Loucy (cell line): ENCODE measurements around the gene PI4KA.

Source experiments
- H2AFZ ChIP-seq: fragments of 200-600 bp; sonication (generic); 2 replicates; pipeline ENCODE4 v1.6.0; 2016; ENCODE audit warnings: antibody characterized with exemption, mild to moderate bottlenecking, low read length, moderate library complexity
- H3F3A ChIP-seq: fragments of 200-600 bp; 2 replicates; pipeline ENCODE4 v1.6.0; 2016; ENCODE audit warnings: antibody characterized with exemption, low read depth, mild to moderate bottlenecking
- H3K27me3 ChIP-seq: fragments of 200-600 bp; sonication (generic); 2 replicates; pipeline ENCODE4 v1.6.1; 2014; ENCODE audit warnings: low read length, mild to moderate bottlenecking; ENCODE audit not compliant: insufficient read depth, poor library complexity, severe bottlenecking
- H3K36me3 ChIP-seq: fragments of 200-600 bp; sonication (generic); 2 replicates; pipeline ENCODE4 v1.6.1; 2016; ENCODE audit warnings: low read length; ENCODE audit not compliant: insufficient read depth
- H3K4me1 ChIP-seq: fragments of 200-600 bp; sonication (generic); 2 replicates; pipeline ENCODE4 v1.5.1; 2014; ENCODE audit warnings: low read length, mild to moderate bottlenecking; ENCODE audit not compliant: insufficient read depth, poor library complexity, severe bottlenecking
- H3K4me2 ChIP-seq: fragments of 200-600 bp; sonication (generic); 2 replicates; pipeline ENCODE4 v1.6.0; 2014; ENCODE audit warnings: antibody characterized with exemption, low read length, low read depth, mild to moderate bottlenecking; ENCODE audit not compliant: poor library complexity, severe bottlenecking
- H3K4me3 ChIP-seq: fragments of 200-600 bp; sonication (generic); 2 replicates; pipeline ENCODE4 v1.5.1; 2014; ENCODE audit warnings: low read length, mild to moderate bottlenecking, mixed read lengths; ENCODE audit not compliant: poor library complexity, severe bottlenecking
- H3K79me2 ChIP-seq: fragments of 200-600 bp; sonication (generic); 2 replicates; pipeline ENCODE4 v1.6.1; 2014; ENCODE audit warnings: low read length; ENCODE audit not compliant: insufficient read depth
- H3K9ac ChIP-seq: fragments of 200-600 bp; sonication (generic); 2 replicates; pipeline ENCODE4 v1.6.0; 2014; ENCODE audit warnings: mild to moderate bottlenecking, low read depth, low read length, moderate library complexity; ENCODE audit not compliant: poor library complexity, severe bottlenecking
- H3K9me2 ChIP-seq: fragments of 200-600 bp; sonication (generic); replicated peaks from 2 replicates; pipeline ENCODE4 v1.6.1; 2016; ENCODE audit warnings: low read depth, low read length, mixed read lengths
- H3K9me3 ChIP-seq: fragments of 200-600 bp; sonication (generic); 2 replicates; pipeline ENCODE4 v1.6.1; 2014; ENCODE audit warnings: mild to moderate bottlenecking, antibody characterized with exemption, low read length, low read depth; ENCODE audit not compliant: insufficient read depth
- H4K20me1 ChIP-seq: fragments of 200-600 bp; sonication (generic); 2 replicates; pipeline ENCODE4 v1.6.0; 2014; ENCODE audit warnings: antibody characterized with exemption, low read length, mild to moderate bottlenecking; ENCODE audit not compliant: insufficient read depth, poor library complexity, severe bottlenecking
- CTCF ChIP-seq: fragments of 200-600 bp; sonication (generic); conservative IDR thresholded peaks from 2 replicates; pipeline ENCODE4 v1.5.1; 2014; ENCODE audit warnings: mild to moderate bottlenecking, antibody characterized with exemption, low read length
- EZH2phosphoT487 ChIP-seq: fragments of 200-600 bp; IDR thresholded peaks from 2 replicates; pipeline ENCODE4 v1.6.1; 2018; ENCODE audit warnings: antibody characterized with exemption, mild to moderate bottlenecking, moderate library complexity, borderline replicate concordance

Gene PI4KA

GRCh38 chr22:20727118-20728015 is 131.2 kb downstream of the PI4KA start:
- H3K4me3 ChIP-seq = no peak overlapping the region
- H3K4me1 ChIP-seq = no peaks in the 10 kb centered on the region
- H3F3A ChIP-seq = no peaks in the 10 kb centered on the region
- no peaks in the 10 kb centered on the region for H3K27me3 ChIP-seq
- H3K36me3 ChIP-seq = peaks cover 38% of the 10 kb centered on the region; the same call in 1 of the 2 replicates
- no peak overlapping the region for H3K9ac ChIP-seq
- H3K9me3 ChIP-seq = no peaks in the 10 kb centered on the region
- no peak overlapping the region for H2AFZ ChIP-seq
- H3K9me2 ChIP-seq = no peaks in the 10 kb centered on the region
- TF ChIP-seq EZH2phosphoT487 (no peak), CTCF (no peak)
- H3K79me2 ChIP-seq = no peaks in the 10 kb centered on the region
- no peaks in the 10 kb centered on the region for H4K20me1 ChIP-seq
- H3K4me2 ChIP-seq = no peak overlapping the region

GRCh38 chr22:20725987-20726558 is 132.5 kb downstream of the PI4KA start:
- H3K9ac ChIP-seq = no peak overlapping the region

More at GRCh38 chr22:20725987-20726558, 132.5 kb downstream of the PI4KA start:
- Histone ChIP-seq H3K9me3 (no peaks in the 10 kb centered on the region), H3K36me3 (peaks cover 39% of the 10 kb centered on the region; the same call in 1 of the 2 replicates), H4K20me1 (no peaks in the 10 kb centered on the region), H3K27me3 (no peaks in the 10 kb centered on the region), H3K4me3 (no peak overlapping the region), H2AFZ (no peak overlapping the region), H3K4me1 (no peaks in the 10 kb centered on the region), H3K9me2 (no peaks in the 10 kb centered on the region), H3K4me2 (no peak overlapping the region), H3F3A (no peaks in the 10 kb centered on the region), H3K79me2 (no peaks in the 10 kb centered on the region)
- no peak for TF ChIP-seq EZH2phosphoT487
- no peak for TF ChIP-seq CTCF
